WERI-Rb-1 (cell line): ENCODE results near the gene AQP12B.
"Not testable (repeated sequence)": the region's sequence is repeated elsewhere in the genome, so short reads cannot be mapped to it uniquely, and the experiment has no call there.

Experiments used
- DNase-seq: peaks from one replicate; pipeline ENCODE4 v3.0.0-alpha.2; 2020
- H3K27ac ChIP-seq: fragments of 250-450 bp; sonication (Bioruptor Pico); 2 replicates; pipeline ENCODE4 v1.5.1; 2020; ENCODE audit warnings: mild to moderate bottlenecking, moderate library complexity
- H3K27me3 ChIP-seq: fragments of 250-450 bp; sonication (Bioruptor Pico); 2 replicates; pipeline ENCODE4 v1.5.1; 2021; ENCODE audit warnings: mild to moderate bottlenecking, low read depth, moderate library complexity; ENCODE audit not compliant: insufficient read depth, severe bottlenecking
- H3K36me3 ChIP-seq: fragments of 250-450 bp; sonication (Bioruptor Pico); 2 replicates; pipeline ENCODE4 v1.5.1; 2020; ENCODE audit warnings: mild to moderate bottlenecking, moderate library complexity
- H3K4me3 ChIP-seq: 2 replicates; pipeline ENCODE4 v1.5.1; 2011; ENCODE audit warnings: low read depth, mild to moderate bottlenecking, control low read depth, low read length
- H3K9me3 ChIP-seq: fragments of 250-450 bp; sonication (Bioruptor Pico); 2 replicates; pipeline ENCODE4 v1.5.1; 2021; ENCODE audit warnings: mild to moderate bottlenecking, moderate library complexity; ENCODE audit not compliant: severe bottlenecking
- TF ChIP-seq, protein P1 (sequence below): IDR thresholded peaks from 2 replicates; pipeline ENCODE4 v1.5.1; 2011; ENCODE audit warnings: low read depth, mild to moderate bottlenecking, control low read depth, inconsistent platforms, low read length

Gene AQP12B

GRCh38 chr2:240675345-240675744, 7.3 kb downstream of the AQP12B start:
- H3K27ac ChIP-seq, H3K4me3 ChIP-seq, H3K9me3 ChIP-seq, DNase-seq, H3K27me3 ChIP-seq, H3K36me3 ChIP-seq: not testable (repeated sequence)

GRCh38 chr2:240674461-240675184, 8.1 kb downstream of the AQP12B start:
- H3K36me3 ChIP-seq, H3K27me3 ChIP-seq, H3K4me3 ChIP-seq, H3K27ac ChIP-seq, DNase-seq, H3K9me3 ChIP-seq: not testable (repeated sequence)

- H3K27ac ChIP-seq: no peak overlapping the region
- H3K4me3 ChIP-seq: no peak overlapping the region
- no peak for DNase-seq
- H3K27me3 ChIP-seq: no peaks in the 10 kb centered on the region
- no peaks in the 10 kb centered on the region for H3K36me3 ChIP-seq
- TF ChIP-seq, protein P1, sequence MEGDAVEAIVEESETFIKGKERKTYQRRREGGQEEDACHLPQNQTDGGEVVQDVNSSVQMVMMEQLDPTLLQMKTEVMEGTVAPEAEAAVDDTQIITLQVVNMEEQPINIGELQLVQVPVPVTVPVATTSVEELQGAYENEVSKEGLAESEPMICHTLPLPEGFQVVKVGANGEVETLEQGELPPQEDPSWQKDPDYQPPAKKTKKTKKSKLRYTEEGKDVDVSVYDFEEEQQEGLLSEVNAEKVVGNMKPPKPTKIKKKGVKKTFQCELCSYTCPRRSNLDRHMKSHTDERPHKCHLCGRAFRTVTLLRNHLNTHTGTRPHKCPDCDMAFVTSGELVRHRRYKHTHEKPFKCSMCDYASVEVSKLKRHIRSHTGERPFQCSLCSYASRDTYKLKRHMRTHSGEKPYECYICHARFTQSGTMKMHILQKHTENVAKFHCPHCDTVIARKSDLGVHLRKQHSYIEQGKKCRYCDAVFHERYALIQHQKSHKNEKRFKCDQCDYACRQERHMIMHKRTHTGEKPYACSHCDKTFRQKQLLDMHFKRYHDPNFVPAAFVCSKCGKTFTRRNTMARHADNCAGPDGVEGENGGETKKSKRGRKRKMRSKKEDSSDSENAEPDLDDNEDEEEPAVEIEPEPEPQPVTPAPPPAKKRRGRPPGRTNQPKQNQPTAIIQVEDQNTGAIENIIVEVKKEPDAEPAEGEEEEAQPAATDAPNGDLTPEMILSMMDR: no peak
- no peaks in the 10 kb centered on the region for H3K9me3 ChIP-seq
Measured at GRCh38 chr2:240672701-240673190, 9.9 kb downstream of the AQP12B start.

DNA sequence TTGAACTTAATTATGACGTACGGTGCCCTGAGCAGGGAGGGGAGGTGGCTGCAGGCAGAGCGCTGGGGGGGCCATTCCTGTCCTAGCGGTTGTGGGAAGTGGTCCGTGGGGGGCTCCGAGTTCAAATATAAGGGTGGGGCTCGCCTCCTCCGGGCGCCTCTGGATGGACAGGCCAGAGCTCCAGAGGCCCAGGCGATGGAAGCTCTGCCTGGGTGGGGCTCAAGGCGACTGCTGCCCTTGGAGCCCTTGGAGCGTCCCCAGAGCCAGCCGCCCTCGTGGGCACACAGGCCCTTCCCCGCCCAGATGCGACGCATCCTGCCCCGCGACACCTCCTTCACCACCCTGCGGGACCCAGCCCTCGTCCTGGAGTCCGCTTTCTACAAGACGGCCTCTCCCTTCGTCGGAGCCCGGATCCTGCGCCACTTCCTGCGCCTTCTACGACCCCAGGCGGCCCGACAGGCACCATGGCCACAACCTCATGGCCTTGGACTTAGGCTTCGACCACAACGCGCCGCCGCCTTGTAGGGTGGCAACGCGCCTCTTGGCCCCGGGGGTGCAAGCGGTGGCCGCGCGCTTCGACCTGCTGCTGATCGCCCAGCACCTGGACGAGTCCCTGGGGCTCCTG, 10.5 kb downstream of the AQP12B start:
- H3K27me3 ChIP-seq: peaks cover 3% of the 10 kb centered on the region
- no peaks in the 10 kb centered on the region for H3K36me3 ChIP-seq
- H3K4me3 ChIP-seq: no peak overlapping the region
- H3K9me3 ChIP-seq: no peaks in the 10 kb centered on the region
- no peak for DNase-seq
- TF ChIP-seq, protein P1: no peak
- no peak overlapping the region for H3K27ac ChIP-seq

GRCh38 chr2:240670950-240671349, 11.7 kb downstream of the AQP12B start:
- H3K36me3 ChIP-seq: no peaks in the 10 kb centered on the region
- no peak for DNase-seq
- no peaks in the 10 kb centered on the region for H3K9me3 ChIP-seq
- peaks cover 8% of the 10 kb centered on the region for H3K27me3 ChIP-seq
- no peak overlapping the region for H3K4me3 ChIP-seq
- H3K27ac ChIP-seq: no peak overlapping the region
- TF ChIP-seq, protein P1: no peak

DNA sequence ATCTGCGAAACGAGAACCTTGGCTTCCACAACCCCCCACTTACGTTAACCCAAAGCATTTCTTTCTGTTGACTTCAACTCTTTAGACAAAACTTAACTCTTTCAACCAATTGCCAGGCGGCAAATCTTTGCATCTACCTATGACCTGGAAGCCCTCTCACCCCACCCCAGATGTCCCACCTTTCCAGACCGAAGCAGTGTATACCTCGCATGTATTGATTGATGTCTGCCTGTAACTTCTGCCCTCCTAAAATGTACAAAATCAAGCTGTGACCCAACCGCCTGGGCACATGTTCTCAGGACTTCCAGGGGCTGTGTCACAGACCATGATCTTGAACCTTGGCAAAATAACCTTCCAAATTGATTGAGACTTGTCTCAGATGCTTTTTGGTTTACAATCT, 12.3 kb downstream of the AQP12B start:
- Histone ChIP-seq H3K4me3 (no peak overlapping the region), H3K36me3 (no peaks in the 10 kb centered on the region), H3K9me3 (no peaks in the 10 kb centered on the region), H3K27ac (no peak overlapping the region), H3K27me3 (peaks cover 8% of the 10 kb centered on the region)
- no peak for DNase-seq
- TF ChIP-seq, protein P1: no peak

DNA sequence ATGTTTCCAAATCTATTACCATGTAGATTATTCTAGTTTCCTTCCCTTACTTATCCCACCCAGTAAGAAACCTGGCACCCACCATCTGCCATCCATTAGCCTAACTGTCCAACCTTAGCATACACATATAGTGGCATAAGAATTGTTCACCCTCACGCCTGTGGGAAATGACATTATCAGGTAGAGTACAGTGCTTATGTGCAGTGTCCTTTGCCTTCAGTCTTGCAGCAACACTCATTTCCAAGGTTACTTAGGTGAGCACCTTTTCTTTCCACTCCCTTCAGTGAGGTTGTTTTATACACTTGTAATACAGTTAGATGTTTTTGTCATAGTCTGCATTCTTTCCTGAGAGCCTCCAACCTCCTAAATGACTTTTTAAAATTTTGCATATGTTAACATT, 18.1 kb downstream of the AQP12B start:
- TF ChIP-seq, protein P1: no peak
- peaks cover 8% of the 10 kb centered on the region for H3K27me3 ChIP-seq
- no peaks in the 10 kb centered on the region for H3K36me3 ChIP-seq
- H3K9me3 ChIP-seq: peaks cover 7% of the 10 kb centered on the region
- DNase-seq: no peak
- no peak overlapping the region for H3K27ac ChIP-seq
- H3K4me3 ChIP-seq: no peak overlapping the region
